Measurements from ENCODE around the gene GPX3. TPM values are rescaled to one million over a fixed set of nuclear protein-coding genes. Genes with fewer than 3 reads are reported as not detected.

The GPX3 gene
- total RNA-seq, 1 donor = 11.3 TPM

DNA sequence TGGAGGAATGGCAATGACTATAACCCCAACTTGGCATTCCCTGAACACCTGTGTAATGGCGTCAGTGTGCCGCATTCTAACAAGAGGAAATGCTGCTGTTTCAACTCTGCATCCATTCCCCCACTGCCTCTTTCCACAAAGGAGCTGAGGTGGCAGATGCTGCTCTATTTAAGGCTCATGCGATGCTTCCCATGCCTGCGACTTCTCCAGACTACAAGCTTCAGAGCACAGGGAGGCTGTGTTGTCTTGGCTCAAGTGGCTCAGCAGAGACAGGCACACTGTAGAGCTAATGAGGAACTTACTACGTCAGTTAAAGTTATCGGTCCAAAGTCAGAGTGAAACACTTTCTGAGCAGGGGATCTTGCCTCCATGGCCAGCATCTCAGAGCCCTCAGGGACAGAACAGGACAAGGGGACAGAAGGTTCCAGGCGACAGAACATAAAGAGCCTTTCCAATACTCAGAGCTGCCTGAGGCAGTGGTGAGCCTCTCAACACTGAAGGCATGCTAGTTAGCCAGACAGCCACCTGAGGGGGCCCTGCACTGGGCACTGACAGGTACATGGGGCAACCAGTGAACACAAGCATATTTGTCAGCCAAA, 38.6 kb downstream of the GPX3 start:
- TF ChIP-seq, protein P1, sequence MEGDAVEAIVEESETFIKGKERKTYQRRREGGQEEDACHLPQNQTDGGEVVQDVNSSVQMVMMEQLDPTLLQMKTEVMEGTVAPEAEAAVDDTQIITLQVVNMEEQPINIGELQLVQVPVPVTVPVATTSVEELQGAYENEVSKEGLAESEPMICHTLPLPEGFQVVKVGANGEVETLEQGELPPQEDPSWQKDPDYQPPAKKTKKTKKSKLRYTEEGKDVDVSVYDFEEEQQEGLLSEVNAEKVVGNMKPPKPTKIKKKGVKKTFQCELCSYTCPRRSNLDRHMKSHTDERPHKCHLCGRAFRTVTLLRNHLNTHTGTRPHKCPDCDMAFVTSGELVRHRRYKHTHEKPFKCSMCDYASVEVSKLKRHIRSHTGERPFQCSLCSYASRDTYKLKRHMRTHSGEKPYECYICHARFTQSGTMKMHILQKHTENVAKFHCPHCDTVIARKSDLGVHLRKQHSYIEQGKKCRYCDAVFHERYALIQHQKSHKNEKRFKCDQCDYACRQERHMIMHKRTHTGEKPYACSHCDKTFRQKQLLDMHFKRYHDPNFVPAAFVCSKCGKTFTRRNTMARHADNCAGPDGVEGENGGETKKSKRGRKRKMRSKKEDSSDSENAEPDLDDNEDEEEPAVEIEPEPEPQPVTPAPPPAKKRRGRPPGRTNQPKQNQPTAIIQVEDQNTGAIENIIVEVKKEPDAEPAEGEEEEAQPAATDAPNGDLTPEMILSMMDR (IDR thresholded peaks at IDR 0.05; ENCODE audit: insufficient read depth, low read length) = no peak
- H3K4me3 ChIP-seq (ENCODE audit: low read depth, low read length) = no peak overlapping the region
- no peak for DNase-seq (ENCODE audit: low read depth)

DNA sequence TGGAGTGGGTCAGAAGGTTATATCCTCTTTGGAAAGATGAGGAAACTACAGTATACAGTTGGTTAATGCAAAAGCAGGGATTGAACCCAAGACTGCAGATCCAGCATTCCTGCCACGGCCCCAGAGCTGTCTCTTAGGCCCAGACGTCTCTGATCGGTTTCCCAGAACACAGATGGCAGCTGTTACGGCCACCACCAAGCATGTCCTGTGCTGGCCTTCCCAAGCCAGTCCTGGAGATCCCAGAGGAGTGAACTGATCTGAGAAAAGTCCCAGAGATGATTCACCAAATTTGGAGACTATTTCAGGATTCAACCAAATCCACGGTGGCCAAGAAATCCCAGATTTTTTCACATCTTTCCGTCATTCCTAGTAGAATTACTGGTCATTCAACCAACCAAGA, 40.4 kb downstream of the GPX3 start:
- no peak overlapping the region for H3K4me3 ChIP-seq (ENCODE audit: low read depth, low read length)
- TF ChIP-seq, protein P1 (IDR thresholded peaks at IDR 0.05; ENCODE audit: insufficient read depth, low read length) = no peak
- DNase-seq (ENCODE audit: low read depth) = no peak

GRCh38 chr5:151062405-151063141, 42.2 kb downstream of the GPX3 start:
- TF ChIP-seq, protein P1 (IDR thresholded peaks at IDR 0.05; ENCODE audit: insufficient read depth, low read length) = no peak
- no peak for DNase-seq (ENCODE audit: low read depth)
- no peak overlapping the region for H3K4me3 ChIP-seq (ENCODE audit: low read depth, low read length)

DNA sequence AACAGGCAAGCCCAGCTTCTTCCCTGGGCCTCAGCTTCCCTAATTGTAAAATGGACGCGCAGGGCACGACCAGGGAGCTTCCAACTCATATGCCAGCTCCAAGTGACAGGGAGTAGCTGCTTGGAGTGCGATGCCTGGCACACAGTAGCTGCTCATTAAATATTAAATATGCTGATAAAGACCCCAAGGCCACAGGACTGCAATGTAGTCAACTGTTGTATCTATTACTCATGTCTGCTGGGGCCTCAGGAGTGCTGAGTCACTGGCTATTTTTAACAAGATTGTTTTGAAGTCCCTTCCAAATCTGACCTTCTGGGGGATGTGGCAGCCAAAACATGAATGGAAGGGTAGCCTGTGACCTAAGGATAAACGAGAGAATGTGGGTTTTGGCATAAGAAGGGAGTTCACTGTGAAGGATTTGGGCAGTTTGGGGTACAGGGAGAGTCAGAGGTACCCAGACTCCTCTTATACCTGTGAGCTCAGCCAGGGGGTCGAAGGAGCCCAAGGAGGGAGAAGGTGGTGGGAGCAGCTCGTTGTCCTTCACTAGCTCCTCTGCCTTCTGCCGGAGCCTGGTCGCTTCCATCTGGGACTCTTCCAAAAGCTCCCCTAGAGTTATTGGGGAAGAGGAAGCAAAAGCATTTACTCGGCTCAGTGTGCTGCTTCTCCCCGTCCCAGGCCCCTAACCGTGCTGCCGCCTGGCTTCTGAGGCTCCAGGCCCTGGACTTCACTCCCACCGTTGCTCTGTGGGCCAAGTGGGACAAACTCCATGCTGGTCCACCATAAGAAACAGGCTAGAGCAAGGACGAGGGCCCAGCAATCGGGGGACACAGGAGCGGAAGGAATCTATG, 43.0 kb downstream of the GPX3 start:
- peak; percentile 87 for DNase-seq (ENCODE audit: low read depth)
- TF ChIP-seq, protein P1 (IDR thresholded peaks at IDR 0.05; ENCODE audit: insufficient read depth, low read length) = no peak
- H3K4me3 ChIP-seq (ENCODE audit: low read depth, low read length) = no peak overlapping the region

- TF ChIP-seq, protein P1 (IDR thresholded peaks at IDR 0.05; ENCODE audit: insufficient read depth, low read length) = no peak
- no peak for DNase-seq (ENCODE audit: low read depth)
- H3K4me3 ChIP-seq (ENCODE audit: low read depth, low read length) = no peak overlapping the region
Observed at GRCh38 chr5:151064916-151065499, 44.6 kb downstream of the GPX3 start.

DNA sequence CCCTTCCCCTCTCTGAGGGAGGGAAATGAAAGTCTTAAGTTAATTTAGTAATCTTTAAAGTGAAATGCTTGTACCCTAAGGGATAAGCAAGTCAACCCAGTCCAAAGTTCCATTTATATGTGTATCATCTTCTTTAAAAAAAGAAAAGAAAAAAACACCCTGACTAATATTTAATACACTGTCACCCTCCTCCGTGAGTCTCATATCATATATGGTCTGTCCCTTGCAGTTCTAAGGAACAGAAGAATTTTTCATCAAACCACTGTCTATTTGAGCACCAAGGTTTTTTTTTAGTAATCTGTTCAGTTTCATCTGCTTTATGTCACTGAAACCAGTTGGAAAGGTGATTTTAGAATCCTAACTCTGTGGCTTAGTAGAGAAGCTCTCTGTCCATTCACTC, 45.2 kb downstream of the GPX3 start:
- TF ChIP-seq, protein P1 (IDR thresholded peaks at IDR 0.05; ENCODE audit: insufficient read depth, low read length) = no peak
- H3K4me3 ChIP-seq (ENCODE audit: low read depth, low read length) = no peak overlapping the region
- DNase-seq (ENCODE audit: low read depth) = no peak
